HG03342 (cell line): Measurements from ENCODE around the gene EML6.

Experiments used
- ATAC-seq: cut with Tn5 transposase; IDR thresholded peaks from one replicate; pipeline ENCODE4 v1.9.1; 2021; ENCODE audit warnings: mild to moderate bottlenecking, moderate library complexity; ENCODE audit not compliant: unreplicated experiment

EML6 gene

GRCh38 chr2:54750040-54750439, 26.6 kb downstream of the EML6 start:
- ATAC-seq, result no peak

GRCh38 chr2:54752439-54752838, 29.0 kb downstream of the EML6 start:
- ATAC-seq, result no peak

GRCh38 chr2:54755641-54756326, 32.3 kb downstream of the EML6 start:
- ATAC-seq, result peak; percentile 80

GRCh38 chr2:54757500-54757899, 34.0 kb downstream of the EML6 start:
- ATAC-seq, result no peak

- ATAC-seq, result no peak
Observed at GRCh38 chr2:54758951-54759350, 35.5 kb downstream of the EML6 start.

- ATAC-seq, result no peak
Observed at GRCh38 chr2:54760310-54760709, 36.8 kb downstream of the EML6 start.

- no peak for ATAC-seq
Observed at GRCh38 chr2:54763636-54764291, 40.3 kb downstream of the EML6 start.

GRCh38 chr2:54767921-54768320, 44.5 kb downstream of the EML6 start:
- no peak for ATAC-seq

GRCh38 chr2:54768772-54769428, 45.4 kb downstream of the EML6 start:
- no peak for ATAC-seq

GRCh38 chr2:54770211-54770610, 46.7 kb downstream of the EML6 start:
- no peak for ATAC-seq

GRCh38 chr2:54770676-54771075, 47.2 kb downstream of the EML6 start:
- no peak for ATAC-seq

- no peak for ATAC-seq
Observed at GRCh38 chr2:54771166-54771885, 47.9 kb downstream of the EML6 start.

- no peak for ATAC-seq
Observed at GRCh38 chr2:54772110-54772509, 48.6 kb downstream of the EML6 start.

GRCh38 chr2:54772531-54772930, 49.1 kb downstream of the EML6 start:
- ATAC-seq, result no peak

GRCh38 chr2:54773233-54773632, 49.8 kb downstream of the EML6 start:
- ATAC-seq, result no peak

GRCh38 chr2:54773838-54774237, 50.4 kb downstream of the EML6 start:
- no peak for ATAC-seq

- no peak for ATAC-seq
Observed at GRCh38 chr2:54775710-54776109, 52.2 kb downstream of the EML6 start.

- no peak for ATAC-seq
Observed at GRCh38 chr2:54776494-54776893, 53.0 kb downstream of the EML6 start.

- no peak for ATAC-seq
Observed at GRCh38 chr2:54783349-54783748, 59.9 kb downstream of the EML6 start.

- ATAC-seq, result no peak
Observed at GRCh38 chr2:54787270-54787669, 63.8 kb downstream of the EML6 start.

GRCh38 chr2:54787755-54788366, 64.4 kb downstream of the EML6 start:
- no peak for ATAC-seq
